Endodermal cell (in vitro differentiated cells): ENCODE results near the gene SMIM38. TPM values are rescaled to one million over a fixed set of nuclear protein-coding genes. Genes with fewer than 3 reads are reported as not detected.

ENCODE experiments used
- DNase-seq: peaks from one replicate; pipeline ENCODE4 v3.0.0-alpha.2; 2017
- H3K27ac ChIP-seq: 2 replicates; pipeline ENCODE4 v1.5.1; 2013; ENCODE audit warnings: mild to moderate bottlenecking, low read depth, low read length, moderate library complexity
- H3K27me3 ChIP-seq: 2 replicates; pipeline ENCODE4 v1.6.1; 2013; ENCODE audit warnings: mild to moderate bottlenecking, low read length, moderate library complexity; ENCODE audit not compliant: insufficient read depth, control insufficient read depth, poor library complexity, severe bottlenecking
- H3K36me3 ChIP-seq: 2 replicates; pipeline ENCODE4 v1.7.0; 2013; ENCODE audit warnings: mild to moderate bottlenecking, low read length, moderate library complexity; ENCODE audit not compliant: control insufficient read depth, insufficient read depth
- H3K4me1 ChIP-seq: one replicate; pipeline ENCODE4 v1.7.0; 2013; ENCODE audit warnings: low read length; ENCODE audit not compliant: control insufficient read depth, insufficient read depth
- H3K4me3 ChIP-seq: 2 replicates; pipeline ENCODE4 v1.5.1; 2013; ENCODE audit warnings: mild to moderate bottlenecking, low read length, moderate library complexity
- H3K9ac ChIP-seq: 2 replicates; pipeline ENCODE4 v1.6.1; 2013; ENCODE audit warnings: mild to moderate bottlenecking, low read length, moderate library complexity; ENCODE audit not compliant: poor library complexity, severe bottlenecking; ENCODE audit errors: extremely low read depth
- H3K9me3 ChIP-seq: 2 replicates; pipeline ENCODE4 v1.6.1; 2013; ENCODE audit warnings: mild to moderate bottlenecking, low read length, moderate library complexity; ENCODE audit not compliant: control insufficient read depth
- H3K27ac Mint-ChIP-seq: 2 replicates; pipeline ENCODE4 v1.8.0; 2020; ENCODE audit warnings: mixed read lengths
- H3K27me3 Mint-ChIP-seq: 2 replicates; pipeline ENCODE4 v1.8.0; 2021; ENCODE audit warnings: mild to moderate bottlenecking, mixed read lengths; ENCODE audit not compliant: insufficient read depth
- H3K36me3 Mint-ChIP-seq: 2 replicates; pipeline ENCODE4 v1.8.0; 2020; ENCODE audit warnings: low read depth, mixed read lengths
- H3K4me1 Mint-ChIP-seq: 2 replicates; pipeline ENCODE4 v1.8.0; 2020; ENCODE audit warnings: mixed read lengths
- H3K4me3 Mint-ChIP-seq: 2 replicates; pipeline ENCODE4 v1.8.0; 2020; ENCODE audit warnings: mild to moderate bottlenecking, moderate library complexity, mixed read lengths
- H3K9me3 Mint-ChIP-seq: 2 replicates; pipeline ENCODE4 v1.8.0; 2020; ENCODE audit warnings: mild to moderate bottlenecking, mixed read lengths
- WGBS, 2 experiments: methylation state at CpG; one replicate each; pipeline versions ENCODE4 v1.1.5 to v1.1.7; 2013; ENCODE audit warnings: missing lambda C conversion rate in 2 of 2, mixed read lengths in 1 of 2; ENCODE audit not compliant: insufficient coverage in 1 of 2, insufficient read length in 1 of 2; 5-methylcytosine and 5-hydroxymethylcytosine counted together
- total RNA-seq, 2 donors: library from RNA; stranded (reverse); fragmentation: NEBNext Ultra II Directional in 1 of 2; extraction: Animal tissue kit (Norgen Biotek cat#: 25700) in 1 of 2; gene quantifications; 2 replicates in 1 of 2; 3 replicates in 1 of 2; pipeline ENCODE4 v1.2.1, GENCODE V29; 2021
- TF ChIP-seq, protein P1 (sequence below): fragments of 200-600 bp; sonication (generic); conservative IDR thresholded peaks from 2 replicates; pipeline ENCODE4 v1.5.0; 2021; ENCODE audit warnings: antibody characterized with exemption, mild to moderate bottlenecking

Gene SMIM38
- total RNA-seq, 2 donors from 2014 or later = 0.20 to 0.64 TPM

DNA sequence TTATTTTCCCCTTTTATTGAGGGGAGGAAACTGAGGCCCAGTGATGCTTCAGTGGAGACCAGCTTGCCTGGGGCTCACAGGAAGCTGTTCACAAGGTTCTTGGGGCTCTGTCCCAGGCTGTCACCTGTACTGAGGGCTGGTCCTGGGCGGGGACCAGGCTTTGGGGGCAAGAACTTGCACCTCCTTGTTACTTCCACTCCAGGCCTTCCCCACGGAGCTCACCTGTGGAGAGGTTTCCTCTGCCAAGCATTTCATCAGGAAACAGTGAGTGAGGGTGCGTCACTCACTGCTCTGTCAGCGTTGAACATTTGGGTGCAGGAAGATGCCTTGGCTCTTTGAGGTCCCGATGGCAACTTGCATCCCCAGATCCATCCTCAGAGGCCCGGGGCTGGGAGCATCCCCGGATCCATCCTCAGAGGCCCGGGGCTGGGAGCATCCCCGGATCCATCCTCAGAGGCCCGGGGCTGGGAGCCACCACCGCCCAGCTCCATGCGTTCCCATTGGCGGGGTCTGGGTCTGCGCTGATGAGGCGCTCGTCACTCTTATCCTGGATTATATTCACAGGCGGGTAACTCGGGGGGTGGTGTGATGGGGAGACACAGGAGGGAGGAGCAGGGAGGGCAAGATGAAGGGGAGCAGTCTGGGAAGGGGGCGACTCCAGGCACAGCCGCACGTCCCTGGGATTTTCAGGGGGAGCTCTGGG, 1.4 kb upstream of the SMIM38 start:
- H3K9me3 ChIP-seq = peaks cover 10% of the 10 kb centered on the region
- TF ChIP-seq, protein P1, sequence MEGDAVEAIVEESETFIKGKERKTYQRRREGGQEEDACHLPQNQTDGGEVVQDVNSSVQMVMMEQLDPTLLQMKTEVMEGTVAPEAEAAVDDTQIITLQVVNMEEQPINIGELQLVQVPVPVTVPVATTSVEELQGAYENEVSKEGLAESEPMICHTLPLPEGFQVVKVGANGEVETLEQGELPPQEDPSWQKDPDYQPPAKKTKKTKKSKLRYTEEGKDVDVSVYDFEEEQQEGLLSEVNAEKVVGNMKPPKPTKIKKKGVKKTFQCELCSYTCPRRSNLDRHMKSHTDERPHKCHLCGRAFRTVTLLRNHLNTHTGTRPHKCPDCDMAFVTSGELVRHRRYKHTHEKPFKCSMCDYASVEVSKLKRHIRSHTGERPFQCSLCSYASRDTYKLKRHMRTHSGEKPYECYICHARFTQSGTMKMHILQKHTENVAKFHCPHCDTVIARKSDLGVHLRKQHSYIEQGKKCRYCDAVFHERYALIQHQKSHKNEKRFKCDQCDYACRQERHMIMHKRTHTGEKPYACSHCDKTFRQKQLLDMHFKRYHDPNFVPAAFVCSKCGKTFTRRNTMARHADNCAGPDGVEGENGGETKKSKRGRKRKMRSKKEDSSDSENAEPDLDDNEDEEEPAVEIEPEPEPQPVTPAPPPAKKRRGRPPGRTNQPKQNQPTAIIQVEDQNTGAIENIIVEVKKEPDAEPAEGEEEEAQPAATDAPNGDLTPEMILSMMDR = no peak
- H3K27me3 ChIP-seq = no peaks in the 10 kb centered on the region
- Mint-ChIP-seq H3K4me1 (peaks cover 21% of the 10 kb centered on the region), H3K4me3 (no peak overlapping the region), H3K27me3 (peaks cover 2% of the 10 kb centered on the region), H3K9me3 (peaks cover 8% of the 10 kb centered on the region), H3K27ac (no peak overlapping the region), H3K36me3 (peaks cover 2% of the 10 kb centered on the region)
- 93 to 97% methylated on average over 4 to 21 of the region's 21 CpGs for WGBS, 2 experiments
- no peak overlapping the region for H3K4me3 ChIP-seq
- no peaks in the 10 kb centered on the region for H3K4me1 ChIP-seq
- H3K9ac ChIP-seq = no peak overlapping the region
- no peak for DNase-seq
- H3K36me3 ChIP-seq = no peaks in the 10 kb centered on the region
- H3K27ac ChIP-seq = no peak overlapping the region

DNA sequence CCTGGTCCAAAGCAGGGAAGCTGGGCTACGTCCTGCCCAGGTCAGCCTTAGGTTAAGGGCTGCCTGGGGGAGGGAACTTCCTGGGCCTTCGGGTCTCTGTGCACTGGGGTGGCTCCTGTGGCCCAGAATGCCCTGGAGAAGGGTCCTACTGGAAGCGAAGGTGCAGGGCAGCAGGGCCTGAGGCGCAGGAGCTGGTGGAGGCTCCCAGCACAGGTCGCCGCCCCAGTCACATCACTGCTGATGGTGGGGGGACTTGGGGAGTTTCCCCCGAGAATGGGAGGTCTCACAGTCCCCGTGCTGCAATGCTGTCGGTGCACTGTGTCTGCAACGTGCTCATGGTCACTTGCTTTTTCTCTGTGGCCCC, 815 bp upstream of the SMIM38 start:
- Histone ChIP-seq H3K36me3 (no peaks in the 10 kb centered on the region), H3K9ac (no peak overlapping the region), H3K27ac (no peak overlapping the region), H3K4me1 (no peaks in the 10 kb centered on the region), H3K4me3 (no peak overlapping the region), H3K27me3 (no peaks in the 10 kb centered on the region), H3K9me3 (peaks cover 9% of the 10 kb centered on the region)
- H3K27me3 Mint-ChIP-seq = peaks cover 2% of the 10 kb centered on the region
- no peak for DNase-seq
- peaks cover 2% of the 10 kb centered on the region for H3K36me3 Mint-ChIP-seq
- TF ChIP-seq, protein P1 = no peak
- peaks cover 7% of the 10 kb centered on the region for H3K9me3 Mint-ChIP-seq
- 97 to 98% methylated on average over 8 to 10 of the region's 10 CpGs for WGBS, 2 experiments
- no peak overlapping the region for H3K27ac Mint-ChIP-seq
- H3K4me1 Mint-ChIP-seq = peaks cover 21% of the 10 kb centered on the region
- H3K4me3 Mint-ChIP-seq = no peak overlapping the region

DNA sequence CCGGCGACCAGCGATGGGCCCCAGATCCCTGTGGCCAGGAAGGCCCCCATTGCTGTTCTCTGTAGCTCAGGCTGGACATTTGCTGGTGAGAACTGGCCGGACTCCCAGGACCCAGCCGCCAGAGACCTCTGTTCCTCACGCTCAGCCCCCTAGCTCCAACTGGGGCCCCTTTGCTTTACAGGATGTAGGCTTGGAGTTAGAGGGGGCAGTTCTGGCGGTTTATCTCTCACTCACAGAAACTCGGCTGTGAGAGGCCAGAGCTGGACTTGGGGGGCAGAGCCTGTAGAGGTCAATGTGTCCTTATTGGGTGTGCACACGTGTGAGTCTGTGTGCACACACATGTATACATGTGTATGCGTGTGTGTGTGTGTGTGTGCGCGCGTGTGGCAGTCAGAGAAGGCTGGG, 502 bp downstream of the SMIM38 start:
- Mint-ChIP-seq H3K27me3 (peaks cover 2% of the 10 kb centered on the region), H3K36me3 (no peaks in the 10 kb centered on the region), H3K4me3 (no peak overlapping the region), H3K9me3 (no peaks in the 10 kb centered on the region), H3K27ac (no peak overlapping the region), H3K4me1 (peaks cover 21% of the 10 kb centered on the region)
- DNase-seq = no peak
- TF ChIP-seq, protein P1 = no peak
- Histone ChIP-seq H3K27me3 (no peaks in the 10 kb centered on the region), H3K36me3 (no peaks in the 10 kb centered on the region), H3K9ac (no peak overlapping the region), H3K4me1 (no peaks in the 10 kb centered on the region), H3K4me3 (no peak overlapping the region), H3K9me3 (no peaks in the 10 kb centered on the region), H3K27ac (peak overlapping the region; percentile 95)
- 89 to 97% methylated on average over 12 to 13 of the region's 13 CpGs for WGBS, 2 experiments
